IPS-15b (cell line): ENCODE results near the gene C3orf70.

Experiments
- H3K27me3 ChIP-seq: one replicate; pipeline ENCODE4 v1.6.1; 2013; ENCODE audit warnings: low read length; ENCODE audit not compliant: control insufficient read depth, insufficient read depth
- H3K36me3 ChIP-seq: one replicate; pipeline ENCODE4 v1.6.1; 2013; ENCODE audit warnings: low read length; ENCODE audit not compliant: control insufficient read depth, insufficient read depth
- H3K4me1 ChIP-seq: one replicate; pipeline ENCODE4 v1.6.1; 2013; ENCODE audit warnings: mild to moderate bottlenecking, low read length; ENCODE audit not compliant: control insufficient read depth, insufficient read depth
- H3K4me3 ChIP-seq: one replicate; pipeline ENCODE4 v1.5.1; 2013; ENCODE audit warnings: low read depth, low read length
- H3K9ac ChIP-seq: one replicate; pipeline ENCODE4 v1.6.1; 2013; ENCODE audit warnings: low read depth, mild to moderate bottlenecking, low read length
- H3K9me3 ChIP-seq: one replicate; pipeline ENCODE4 v1.6.1; 2013; ENCODE audit warnings: mild to moderate bottlenecking, low read length; ENCODE audit not compliant: control insufficient read depth, insufficient read depth

Gene C3orf70

GRCh38 chr3:185062191-185062590, 90.7 kb downstream of the C3orf70 start:
- Histone ChIP-seq H3K36me3 (no peaks in the 10 kb centered on the region), H3K27me3 (no peaks in the 10 kb centered on the region), H3K9me3 (peaks cover 2% of the 10 kb centered on the region), H3K4me1 (no peaks in the 10 kb centered on the region), H3K9ac (no peak overlapping the region), H3K4me3 (no peak overlapping the region)

DNA sequence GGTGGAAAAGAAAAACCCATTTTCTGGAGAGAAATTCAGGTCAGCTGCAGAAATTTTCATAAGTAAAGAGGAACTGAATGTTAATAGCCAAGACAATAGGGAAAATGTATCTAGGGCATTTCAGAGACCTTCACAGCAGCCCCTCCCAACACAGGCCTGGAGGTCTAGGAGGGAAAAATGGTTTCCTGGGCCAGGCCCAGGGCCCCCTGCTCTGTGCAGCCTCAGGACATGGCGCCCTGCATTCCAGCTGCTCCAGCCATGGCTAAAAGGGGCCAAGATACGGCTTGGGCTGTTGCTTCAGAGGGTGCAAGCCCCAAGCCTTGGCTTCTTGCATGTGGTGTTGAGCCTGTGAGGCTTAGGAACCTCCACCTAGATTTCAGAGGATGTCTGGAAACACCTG, 92.2 kb downstream of the C3orf70 start:
- Histone ChIP-seq H3K36me3 (no peaks in the 10 kb centered on the region), H3K9me3 (peaks cover 2% of the 10 kb centered on the region), H3K27me3 (no peaks in the 10 kb centered on the region), H3K9ac (no peak overlapping the region), H3K4me3 (no peak overlapping the region), H3K4me1 (no peaks in the 10 kb centered on the region)

DNA sequence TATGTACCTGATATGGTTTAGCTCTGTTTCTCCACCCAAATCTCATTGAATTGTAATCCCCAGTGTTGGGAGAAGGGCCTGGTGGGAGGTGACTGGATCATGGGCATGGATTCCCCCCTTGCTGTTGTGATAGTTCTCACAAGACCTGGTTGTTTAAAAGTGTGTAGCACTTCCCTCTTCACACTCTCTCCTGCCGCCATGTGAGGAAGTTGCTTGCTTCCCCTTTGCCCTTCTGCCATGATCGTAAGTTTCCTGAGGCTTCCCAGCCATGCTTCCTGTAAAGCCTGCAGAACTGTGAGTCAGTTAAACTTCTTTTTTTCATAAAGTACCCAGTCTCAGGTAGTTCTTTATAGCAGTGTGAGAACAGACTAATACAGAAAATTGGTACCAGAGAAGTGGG, 93.1 kb downstream of the C3orf70 start:
- H3K27me3 ChIP-seq = no peaks in the 10 kb centered on the region
- peaks cover 2% of the 10 kb centered on the region for H3K9me3 ChIP-seq
- no peaks in the 10 kb centered on the region for H3K36me3 ChIP-seq
- no peaks in the 10 kb centered on the region for H3K4me1 ChIP-seq
- no peak overlapping the region for H3K9ac ChIP-seq
- H3K4me3 ChIP-seq = no peak overlapping the region

GRCh38 chr3:185058796-185059195, 94.1 kb downstream of the C3orf70 start:
- no peak overlapping the region for H3K4me3 ChIP-seq
- H3K9ac ChIP-seq = no peak overlapping the region
- H3K9me3 ChIP-seq = peaks cover 2% of the 10 kb centered on the region
- H3K27me3 ChIP-seq = no peaks in the 10 kb centered on the region
- no peaks in the 10 kb centered on the region for H3K4me1 ChIP-seq
- no peaks in the 10 kb centered on the region for H3K36me3 ChIP-seq

- H3K36me3 ChIP-seq = no peaks in the 10 kb centered on the region
- no peak overlapping the region for H3K4me3 ChIP-seq
- no peaks in the 10 kb centered on the region for H3K27me3 ChIP-seq
- H3K4me1 ChIP-seq = no peaks in the 10 kb centered on the region
- H3K9me3 ChIP-seq = peaks cover 2% of the 10 kb centered on the region
- no peak overlapping the region for H3K9ac ChIP-seq
Measured at GRCh38 chr3:185057829-185058228, 95.0 kb downstream of the C3orf70 start.

GRCh38 chr3:185056908-185057307, 96.0 kb downstream of the C3orf70 start:
- Histone ChIP-seq H3K9ac (no peak overlapping the region), H3K27me3 (no peaks in the 10 kb centered on the region), H3K9me3 (peaks cover 2% of the 10 kb centered on the region), H3K4me3 (no peak overlapping the region), H3K4me1 (no peaks in the 10 kb centered on the region), H3K36me3 (no peaks in the 10 kb centered on the region)

- Histone ChIP-seq H3K9me3 (no peaks in the 10 kb centered on the region), H3K9ac (no peak overlapping the region), H3K36me3 (peaks cover 2% of the 10 kb centered on the region), H3K27me3 (no peaks in the 10 kb centered on the region), H3K4me3 (no peak overlapping the region), H3K4me1 (no peaks in the 10 kb centered on the region)
Measured at GRCh38 chr3:185052631-185053030, 100.2 kb downstream of the C3orf70 start.

- Histone ChIP-seq H3K4me1 (no peaks in the 10 kb centered on the region), H3K27me3 (no peaks in the 10 kb centered on the region), H3K9ac (no peak overlapping the region), H3K9me3 (no peaks in the 10 kb centered on the region), H3K36me3 (peaks cover 2% of the 10 kb centered on the region), H3K4me3 (no peak overlapping the region)
Measured at GRCh38 chr3:185051801-185052200, 101.1 kb downstream of the C3orf70 start.

GRCh38 chr3:185049710-185050109, 103.2 kb downstream of the C3orf70 start:
- Histone ChIP-seq H3K9me3 (no peaks in the 10 kb centered on the region), H3K27me3 (no peaks in the 10 kb centered on the region), H3K4me1 (no peaks in the 10 kb centered on the region), H3K4me3 (no peak overlapping the region), H3K9ac (no peak overlapping the region), H3K36me3 (peaks cover 2% of the 10 kb centered on the region)

- no peak overlapping the region for H3K4me3 ChIP-seq
- H3K9ac ChIP-seq = no peak overlapping the region
- H3K27me3 ChIP-seq = no peaks in the 10 kb centered on the region
- H3K9me3 ChIP-seq = no peaks in the 10 kb centered on the region
- H3K36me3 ChIP-seq = peaks cover 2% of the 10 kb centered on the region
- H3K4me1 ChIP-seq = no peaks in the 10 kb centered on the region
Measured at GRCh38 chr3:185046603-185047002, 106.3 kb downstream of the C3orf70 start.

DNA sequence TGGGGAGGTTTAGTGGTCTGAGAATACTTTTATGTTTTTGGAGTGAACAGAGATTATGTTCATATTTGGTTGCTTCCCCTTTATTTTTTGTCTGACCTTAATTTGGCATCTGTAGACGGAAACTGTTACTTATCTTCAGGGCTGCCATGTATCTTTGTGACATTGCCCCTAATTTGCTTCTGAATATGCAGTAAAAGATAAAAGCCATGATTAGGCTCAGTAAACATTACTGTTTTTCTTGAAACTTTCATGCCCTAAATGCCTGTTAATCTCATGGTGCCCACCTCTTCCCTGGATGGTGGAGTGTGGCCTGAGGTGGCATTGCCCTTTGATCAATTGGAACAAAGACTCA, 106.7 kb downstream of the C3orf70 start:
- Histone ChIP-seq H3K36me3 (peaks cover 2% of the 10 kb centered on the region), H3K27me3 (no peaks in the 10 kb centered on the region), H3K9me3 (no peaks in the 10 kb centered on the region), H3K4me3 (no peak overlapping the region), H3K9ac (no peak overlapping the region), H3K4me1 (no peaks in the 10 kb centered on the region)

GRCh38 chr3:185042312-185043050, 110.4 kb downstream of the C3orf70 start:
- no peaks in the 10 kb centered on the region for H3K36me3 ChIP-seq
- H3K4me1 ChIP-seq = no peaks in the 10 kb centered on the region
- H3K4me3 ChIP-seq = no peak overlapping the region
- H3K9ac ChIP-seq = no peak overlapping the region
- no peaks in the 10 kb centered on the region for H3K9me3 ChIP-seq
- no peaks in the 10 kb centered on the region for H3K27me3 ChIP-seq
